ENCODE data around the gene GTPBP2. TPM values are rescaled to one million over a fixed set of nuclear protein-coding genes. Genes with fewer than 3 reads are reported as not detected.

GTPBP2 gene, protein sequence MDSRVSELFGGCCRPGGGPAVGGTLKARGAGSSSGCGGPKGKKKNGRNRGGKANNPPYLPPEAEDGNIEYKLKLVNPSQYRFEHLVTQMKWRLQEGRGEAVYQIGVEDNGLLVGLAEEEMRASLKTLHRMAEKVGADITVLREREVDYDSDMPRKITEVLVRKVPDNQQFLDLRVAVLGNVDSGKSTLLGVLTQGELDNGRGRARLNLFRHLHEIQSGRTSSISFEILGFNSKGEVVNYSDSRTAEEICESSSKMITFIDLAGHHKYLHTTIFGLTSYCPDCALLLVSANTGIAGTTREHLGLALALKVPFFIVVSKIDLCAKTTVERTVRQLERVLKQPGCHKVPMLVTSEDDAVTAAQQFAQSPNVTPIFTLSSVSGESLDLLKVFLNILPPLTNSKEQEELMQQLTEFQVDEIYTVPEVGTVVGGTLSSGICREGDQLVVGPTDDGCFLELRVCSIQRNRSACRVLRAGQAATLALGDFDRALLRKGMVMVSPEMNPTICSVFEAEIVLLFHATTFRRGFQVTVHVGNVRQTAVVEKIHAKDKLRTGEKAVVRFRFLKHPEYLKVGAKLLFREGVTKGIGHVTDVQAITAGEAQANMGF
- total RNA-seq = 10 to 100 TPM; 28.2 to 31.0 (median 30.0) TPM

DNA sequence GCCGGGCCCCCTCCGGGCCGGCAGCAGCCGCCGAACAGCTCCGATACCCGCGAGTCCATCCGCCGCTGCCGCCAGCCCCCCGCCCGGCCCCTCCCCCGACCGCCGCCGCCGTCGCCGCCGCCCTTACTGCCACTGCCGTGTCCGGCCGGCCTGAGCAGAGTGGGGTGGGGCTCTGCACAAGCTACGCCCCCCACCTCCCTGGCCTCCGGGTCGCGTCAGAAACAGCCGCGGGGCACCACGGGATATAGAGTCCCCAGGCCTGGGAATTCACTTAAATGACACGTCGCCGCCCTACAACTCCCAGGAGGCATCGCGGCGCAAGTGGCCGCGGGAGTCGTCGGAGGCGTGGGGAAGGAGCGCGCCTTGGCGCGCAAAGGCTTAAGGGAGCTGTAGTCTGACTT lies at the start of gene GTPBP2:
Gene GTPBP2, minus strand, starts transcription at position 161 of the 401 bp plus-strand sequence. Its CDS starts 102 bp downstream, at position 59.
- WGBS = 2% methylated on average over 30 of the region's 46 CpGs
- H3K9me3 ChIP-seq = no peaks in the 10 kb centered on the region
- intact Hi-C loops (cut with DNase I) = loop anchor here (5.0 kb wide), 1 partner anchor 143 kb away; the partner anchor contains the start of gene VEGFA
- peak within 1 kb of the TSS; percentile 78 to 99 (median 86) for H3K4me3 ChIP-seq
- H3K36me3 ChIP-seq = peaks cover 13 to 23% (median 22%) of the 10 kb centered on the region in 4 donors
- peak within 1 kb of the TSS; percentile 91 to 98 (median 98) for H3K27ac ChIP-seq (replicated peaks in 1 of 4)
- peaks cover 22 to 37% (median 30%) of the 10 kb centered on the region in 4 donors for H3K4me1 ChIP-seq
- no peak for TF ChIP-seq EP300 (IDR thresholded peaks at IDR 0.05)
- no peak for TF ChIP-seq POLR2A (IDR thresholded peaks at IDR 0.05; ENCODE audit: low read depth)
- TF ChIP-seq, protein P1, sequence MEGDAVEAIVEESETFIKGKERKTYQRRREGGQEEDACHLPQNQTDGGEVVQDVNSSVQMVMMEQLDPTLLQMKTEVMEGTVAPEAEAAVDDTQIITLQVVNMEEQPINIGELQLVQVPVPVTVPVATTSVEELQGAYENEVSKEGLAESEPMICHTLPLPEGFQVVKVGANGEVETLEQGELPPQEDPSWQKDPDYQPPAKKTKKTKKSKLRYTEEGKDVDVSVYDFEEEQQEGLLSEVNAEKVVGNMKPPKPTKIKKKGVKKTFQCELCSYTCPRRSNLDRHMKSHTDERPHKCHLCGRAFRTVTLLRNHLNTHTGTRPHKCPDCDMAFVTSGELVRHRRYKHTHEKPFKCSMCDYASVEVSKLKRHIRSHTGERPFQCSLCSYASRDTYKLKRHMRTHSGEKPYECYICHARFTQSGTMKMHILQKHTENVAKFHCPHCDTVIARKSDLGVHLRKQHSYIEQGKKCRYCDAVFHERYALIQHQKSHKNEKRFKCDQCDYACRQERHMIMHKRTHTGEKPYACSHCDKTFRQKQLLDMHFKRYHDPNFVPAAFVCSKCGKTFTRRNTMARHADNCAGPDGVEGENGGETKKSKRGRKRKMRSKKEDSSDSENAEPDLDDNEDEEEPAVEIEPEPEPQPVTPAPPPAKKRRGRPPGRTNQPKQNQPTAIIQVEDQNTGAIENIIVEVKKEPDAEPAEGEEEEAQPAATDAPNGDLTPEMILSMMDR (IDR thresholded peaks at IDR 0.05) = no peak
- TF ChIP-seq POLR2AphosphoS5 (IDR thresholded peaks at IDR 0.05) = peak; percentile 84 to 94
- DNase-seq (ENCODE audit: extremely low spot score) = peak; percentile 100
- H3K27me3 ChIP-seq = no peaks in the 10 kb centered on the region

DNA sequence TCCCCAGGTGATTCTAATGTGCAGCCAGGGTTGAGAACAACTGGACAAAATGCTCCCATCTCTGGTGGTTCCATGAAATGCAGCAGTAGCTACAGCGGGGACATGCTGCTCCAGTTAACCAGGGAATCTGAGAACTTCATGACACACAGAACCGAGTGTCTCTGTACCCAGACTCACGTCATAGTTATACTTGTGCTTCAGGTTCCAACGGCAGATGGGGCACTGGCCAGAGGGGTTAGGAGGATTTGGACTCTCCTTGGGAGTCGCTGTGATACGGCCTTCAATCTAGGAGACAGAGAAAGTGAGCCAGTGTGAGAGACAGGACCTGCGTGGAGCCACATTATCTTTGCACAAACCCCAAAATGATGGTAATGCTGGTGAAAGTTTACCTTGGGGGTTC lies 49.3 kb upstream of the GTPBP2 start:
- no peak overlapping the region for H3K4me3 ChIP-seq
- H3K27ac ChIP-seq (replicated peaks in 1 of 4) = no peak overlapping the region
- H3K27me3 ChIP-seq = no peaks in the 10 kb centered on the region
- DNase-seq (ENCODE audit: extremely low spot score) = no peak
- WGBS = 91% methylated on average over 6 of the region's 7 CpGs
- intact Hi-C loops (cut with DNase I) = no loop called here
- H3K36me3 ChIP-seq = peaks cover 54 to 93% (median 85%) of the 10 kb centered on the region in 4 donors
- H3K9me3 ChIP-seq = no peaks in the 10 kb centered on the region
- TF ChIP-seq POLR2AphosphoS5 (IDR thresholded peaks at IDR 0.05) = no peak
- TF ChIP-seq EP300 (IDR thresholded peaks at IDR 0.05) = no peak
- TF ChIP-seq POLR2A (IDR thresholded peaks at IDR 0.05; ENCODE audit: low read depth) = no peak
- TF ChIP-seq, protein P1 (IDR thresholded peaks at IDR 0.05) = no peak
- peaks cover 0 to 16% (median 7%) of the 10 kb centered on the region in 4 donors for H3K4me1 ChIP-seq

DNA sequence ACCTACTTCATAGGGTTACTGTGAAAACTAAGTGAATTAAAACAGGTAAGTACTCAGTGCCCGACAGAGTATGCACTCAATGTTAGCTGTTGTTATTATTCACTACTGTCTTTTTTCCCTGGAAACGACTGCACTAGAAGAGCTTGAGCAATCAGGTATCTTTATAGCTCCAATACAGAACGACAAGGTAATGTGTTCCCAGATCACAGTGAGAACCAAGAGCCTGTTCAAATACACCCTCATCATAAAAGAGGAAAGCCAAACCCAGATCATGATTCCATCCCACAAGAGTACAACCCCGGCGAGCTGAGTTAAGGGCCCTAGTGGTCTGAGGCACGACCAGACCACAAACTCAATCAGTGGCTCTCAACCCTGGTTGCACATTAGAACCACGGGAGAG lies 48.7 kb upstream of the GTPBP2 start:
- whole genome bisulfite sequencing = 84% methylated on average over 7 of the region's 7 CpGs
- Histone ChIP-seq H3K4me3 (no peak overlapping the region), H3K27ac (replicated peaks in 1 of 4) (no peak overlapping the region), H3K27me3 (no peaks in the 10 kb centered on the region), H3K4me1 (peaks cover 3 to 16% (median 8%) of the 10 kb centered on the region in 4 donors), H3K36me3 (peaks cover 54 to 96% (median 90%) of the 10 kb centered on the region in 4 donors), H3K9me3 (no peaks in the 10 kb centered on the region)
- DNase-seq (ENCODE audit: extremely low spot score) = no peak
- TF ChIP-seq EP300 (IDR thresholded peaks at IDR 0.05) (no peak), POLR2AphosphoS5 (IDR thresholded peaks at IDR 0.05) (no peak), POLR2A (IDR thresholded peaks at IDR 0.05; ENCODE audit: low read depth) (no peak)
- TF ChIP-seq, protein P1 (IDR thresholded peaks at IDR 0.05) = no peak
- intact Hi-C loops (cut with DNase I) = no loop called here

DNA sequence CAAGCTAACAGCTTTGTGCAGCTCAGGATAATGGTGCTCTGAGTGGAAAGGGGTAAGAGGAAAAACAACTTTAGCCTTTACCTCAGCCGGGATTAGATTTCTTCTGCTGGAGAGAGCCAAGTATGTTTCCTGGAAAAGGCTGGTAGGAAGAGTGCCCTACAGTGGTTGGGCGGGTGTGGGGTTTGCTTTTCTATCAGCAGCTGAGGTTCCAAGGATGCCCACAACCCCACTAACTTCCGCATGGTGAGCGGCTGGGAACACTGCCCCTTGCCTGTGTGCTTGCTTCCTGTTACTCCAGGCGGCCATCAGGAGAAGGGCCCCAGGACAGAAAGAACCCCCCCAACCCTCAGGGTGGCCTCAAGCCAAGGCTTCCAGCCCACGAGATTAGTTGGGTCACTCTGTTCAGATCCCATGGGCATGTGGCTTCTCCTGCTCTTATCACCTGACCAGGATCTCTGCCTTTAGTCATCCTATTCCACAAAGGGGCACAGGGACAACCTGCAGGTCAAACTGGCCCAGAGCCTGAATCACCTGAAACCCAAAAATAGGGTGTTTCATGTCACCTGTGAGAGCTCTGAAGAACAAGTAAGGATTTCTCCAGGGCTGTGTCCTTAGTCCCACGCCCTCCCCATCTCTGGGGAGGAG lies 48.0 kb upstream of the GTPBP2 start:
- Histone ChIP-seq H3K27ac (replicated peaks in 1 of 4) (no peak overlapping the region), H3K4me1 (peaks cover 10 to 15% (median 12%) of the 10 kb centered on the region in 4 donors), H3K4me3 (no peak overlapping the region), H3K27me3 (no peaks in the 10 kb centered on the region), H3K9me3 (no peaks in the 10 kb centered on the region), H3K36me3 (peaks cover 54 to 97% (median 95%) of the 10 kb centered on the region in 4 donors)
- DNase-seq (ENCODE audit: extremely low spot score) = no peak
- TF ChIP-seq EP300 (IDR thresholded peaks at IDR 0.05) = no peak
- TF ChIP-seq POLR2A (IDR thresholded peaks at IDR 0.05; ENCODE audit: low read depth) = no peak
- no peak for TF ChIP-seq POLR2AphosphoS5 (IDR thresholded peaks at IDR 0.05)
- TF ChIP-seq, protein P1 (IDR thresholded peaks at IDR 0.05) = no peak
- WGBS = 93% methylated on average over 5 of the region's 7 CpGs
- intact Hi-C loops (cut with DNase I) = no loop called here

All from esophagus muscularis mucosa (tissue), 4 donors.